GM23338 (cell line): ENCODE results near the gene CTXND2. TPM values are rescaled to one million over a fixed set of nuclear protein-coding genes. Genes with fewer than 3 reads are reported as not detected.

Experiments used
- ATAC-seq: fragments of 200-7000 bp; cut with Tn5 transposase; 3 replicates; pipeline ENCODE4 v1.9.1; 2020
- DNase-seq: peaks from one replicate; pipeline ENCODE4 v3.0.0-alpha.2; 2015; ENCODE audit warnings: low spot score
- H2AFZ ChIP-seq: fragments of 200-600 bp; sonication (generic); 2 replicates; pipeline ENCODE4 v1.8.0; 2016; ENCODE audit warnings: antibody characterized with exemption, mild to moderate bottlenecking, moderate library complexity
- H3F3A ChIP-seq: fragments of 200-600 bp; sonication (generic); replicated peaks from 2 replicates; pipeline ENCODE4 v1.8.0; 2017; ENCODE audit warnings: antibody characterized with exemption, mixed run types, low read depth
- H3K27ac ChIP-seq: fragments of 200-600 bp; sonication (generic); 2 replicates; pipeline ENCODE4 v1.6.1; 2016; ENCODE audit warnings: low read depth
- H3K27me3 ChIP-seq: fragments of 200-600 bp; sonication (generic); 2 replicates; pipeline ENCODE4 v1.8.0; 2016; ENCODE audit warnings: mild to moderate bottlenecking, mixed run types, moderate library complexity; ENCODE audit not compliant: insufficient read depth
- H3K36me3 ChIP-seq: fragments of 200-600 bp; sonication (generic); 2 replicates; pipeline ENCODE4 v1.8.0; 2016; ENCODE audit warnings: mild to moderate bottlenecking; ENCODE audit not compliant: insufficient read depth
- H3K4me1 ChIP-seq: fragments of 200-600 bp; sonication (generic); 2 replicates; pipeline ENCODE4 v1.8.0; 2016; ENCODE audit warnings: mild to moderate bottlenecking, moderate library complexity; ENCODE audit not compliant: insufficient read depth
- H3K4me2 ChIP-seq: fragments of 200-600 bp; sonication (generic); 2 replicates; pipeline ENCODE4 v1.7.1; 2017; ENCODE audit warnings: mixed run types
- H3K4me3 ChIP-seq: fragments of 200-600 bp; sonication (generic); 2 replicates; pipeline ENCODE4 v1.6.1; 2016; ENCODE audit warnings: mixed run types
- H3K79me2 ChIP-seq: fragments of 200-600 bp; sonication (generic); replicated peaks from 2 replicates; pipeline ENCODE4 v1.8.0; 2017; ENCODE audit warnings: mild to moderate bottlenecking; ENCODE audit not compliant: insufficient read depth
- H3K9me2 ChIP-seq: fragments of 200-600 bp; sonication (generic); 2 replicates; pipeline ENCODE4 v1.8.0; 2017; ENCODE audit not compliant: insufficient read depth
- H4K20me1 ChIP-seq: fragments of 200-600 bp; sonication (generic); replicated peaks from 2 replicates; pipeline ENCODE4 v1.8.0; 2017; ENCODE audit warnings: mild to moderate bottlenecking; ENCODE audit not compliant: insufficient read depth
- H3K27ac Mint-ChIP-seq: 2 replicates; pipeline ENCODE4 v1.8.0; 2020; ENCODE audit warnings: inconsistent platforms, mild to moderate bottlenecking, moderate library complexity, mixed read lengths
- H3K27me3 Mint-ChIP-seq: 3 replicates; pipeline ENCODE4 v1.8.0; 2022; ENCODE audit warnings: low read depth, mild to moderate bottlenecking, moderate library complexity, mixed read lengths, inconsistent platforms; ENCODE audit not compliant: insufficient read depth, poor library complexity
- H3K36me3 Mint-ChIP-seq: 3 replicates; pipeline ENCODE4 v1.8.0; 2021; ENCODE audit warnings: low read depth, mild to moderate bottlenecking, inconsistent platforms, moderate library complexity, mixed read lengths
- H3K4me1 Mint-ChIP-seq: 3 replicates; pipeline ENCODE4 v1.8.0; 2020; ENCODE audit warnings: mild to moderate bottlenecking, inconsistent platforms, mixed read lengths
- H3K4me3 Mint-ChIP-seq: 3 replicates; pipeline ENCODE4 v1.8.0; 2021; ENCODE audit warnings: moderate library complexity, mild to moderate bottlenecking, inconsistent platforms, mixed read lengths
- H3K9me3 Mint-ChIP-seq: 3 replicates; pipeline ENCODE4 v1.8.0; 2020; ENCODE audit warnings: moderate library complexity, mild to moderate bottlenecking, inconsistent platforms, mixed read lengths
- CREB1 ChIP-seq: fragments of 250-450 bp; sonication (Bioruptor Pico); IDR thresholded peaks from 2 replicates; pipeline ENCODE4 v1.5.0; 2020; ENCODE audit warnings: low read depth, mild to moderate bottlenecking, moderate library complexity
- EZH2 ChIP-seq: fragments of 200-600 bp; sonication (generic); IDR thresholded peaks from one replicate; pipeline ENCODE4 v1.8.0; 2017; ENCODE audit warnings: antibody characterized with exemption, mild to moderate bottlenecking, low read depth; ENCODE audit not compliant: unreplicated experiment
- EZH2phosphoT487 ChIP-seq: fragments of 200-600 bp; sonication (generic); IDR thresholded peaks from one replicate; pipeline ENCODE4 v1.8.1; 2018; ENCODE audit warnings: antibody characterized with exemption; ENCODE audit not compliant: unreplicated experiment
- JUNB ChIP-seq: IDR thresholded peaks from one replicate; pipeline ENCODE4 v1.6.1; 2016; ENCODE audit warnings: antibody characterized with exemption; ENCODE audit not compliant: unreplicated experiment
- NANOG ChIP-seq: IDR thresholded peaks from 2 replicates; pipeline ENCODE4 v1.6.1; 2016; ENCODE audit warnings: antibody characterized with exemption, borderline replicate concordance
- POLR2AphosphoS5 ChIP-seq: IDR thresholded peaks from 2 replicates; pipeline ENCODE4 v1.6.1; 2016; ENCODE audit warnings: antibody characterized with exemption, low read depth
- STAT1 ChIP-seq: IDR thresholded peaks from one replicate; pipeline ENCODE4 v1.6.1; 2016; ENCODE audit warnings: antibody characterized with exemption; ENCODE audit not compliant: unreplicated experiment
- ZNF114 ChIP-seq: fragments of 250-450 bp; sonication (Bioruptor Pico); IDR thresholded peaks from 2 replicates; pipeline ENCODE4 v1.5.0; 2020; ENCODE audit warnings: mild to moderate bottlenecking, moderate library complexity
- ZNF331 ChIP-seq: fragments of 250-450 bp; sonication (Bioruptor Pico); IDR thresholded peaks from 2 replicates; pipeline ENCODE4 v1.5.0; 2020; ENCODE audit warnings: low read depth, mild to moderate bottlenecking, moderate library complexity
- polyA plus RNA-seq: library from polyadenylated mRNA; unstranded; fragments of >200 nt; fragmentation: Nextera tagmentation; extraction: Ambion mirVana; gene quantifications from 2 replicates; pipeline ENCODE4 v1.2.1, GENCODE V29; 2016
- total RNA-seq: library from RNA; depleted of rRNA; stranded (reverse); fragments of >200 nt; shearing (Covaris generic); gene quantifications from 2 replicates; pipeline ENCODE4 v1.2.3, GENCODE V29; 2014
- TF ChIP-seq, protein P1 (sequence below), 2 experiments: fragments of 200-600 bp in 1 of 2; sonication (generic) in 1 of 2; conservative IDR thresholded peaks; 2 replicates each; pipeline versions ENCODE4 v1.5.1 to v1.6.1; 2016 to 2017; ENCODE audit warnings: antibody characterized with exemption in 2 of 2, low read depth in 2 of 2, mild to moderate bottlenecking in 2 of 2, moderate library complexity in 1 of 2
- TF ChIP-seq, protein P2 (sequence below): fragments of 250-450 bp; sonication (Bioruptor Pico); IDR thresholded peaks from 2 replicates; pipeline ENCODE4 v1.5.0; 2020; ENCODE audit warnings: mild to moderate bottlenecking, moderate library complexity
- TF ChIP-seq, protein P3 (sequence below): IDR thresholded peaks from 2 replicates; pipeline ENCODE4 v1.6.1; 2016; ENCODE audit warnings: antibody characterized with exemption
- TF ChIP-seq, protein P4 (sequence below): IDR thresholded peaks from one replicate; pipeline ENCODE4 v1.6.1; 2018; ENCODE audit warnings: antibody characterized with exemption; ENCODE audit not compliant: unreplicated experiment

The CTXND2 gene
- total and polyA plus RNA-seq, 2 experiments from 2014 or later: not detected

DNA sequence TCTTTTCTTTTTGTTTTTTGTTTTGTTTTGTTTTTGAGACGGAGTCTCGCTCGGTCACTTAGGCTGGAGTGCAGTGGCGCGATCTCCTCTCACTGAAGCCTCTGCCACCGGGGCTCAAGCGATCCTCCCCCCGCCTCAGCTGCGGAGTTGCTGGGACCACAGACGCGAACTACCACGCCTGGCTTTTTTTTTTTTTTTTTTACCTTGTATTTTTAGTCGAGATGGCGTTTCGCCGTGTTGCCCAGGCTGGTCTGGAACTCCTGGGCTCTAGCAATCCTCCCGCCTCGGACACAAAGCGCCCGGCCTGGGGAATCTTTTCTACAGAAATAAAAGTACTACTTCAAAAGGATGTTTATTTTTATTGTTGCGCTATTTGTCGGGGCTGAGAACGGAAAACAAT lies 38.1 kb downstream of the CTXND2 start:
- no peaks in the 10 kb centered on the region for H3K27me3 ChIP-seq
- peaks cover 36% of the 10 kb centered on the region for H3K36me3 Mint-ChIP-seq
- H3F3A ChIP-seq: peaks cover 7% of the 10 kb centered on the region; the same call in 1 of the 2 replicates
- ATAC-seq (peak; percentile 8), DNase-seq (peak; percentile 36)
- H3K4me1 ChIP-seq: peaks cover 10% of the 10 kb centered on the region; the same call in 1 of the 2 replicates
- H2AFZ ChIP-seq: peak overlapping the region; percentile 54; the same call in 1 of the 2 replicates
- peak overlapping the region; percentile 76 for H3K4me3 ChIP-seq
- peaks cover 27% of the 10 kb centered on the region for H3K36me3 ChIP-seq
- H3K9me3 Mint-ChIP-seq: no peaks in the 10 kb centered on the region
- no peak for TF ChIP-seq NANOG
- no peak for TF ChIP-seq ZNF331 (CRISPR knock-in tag)
- TF ChIP-seq ZNF114: no peak
- TF ChIP-seq, protein P1, sequence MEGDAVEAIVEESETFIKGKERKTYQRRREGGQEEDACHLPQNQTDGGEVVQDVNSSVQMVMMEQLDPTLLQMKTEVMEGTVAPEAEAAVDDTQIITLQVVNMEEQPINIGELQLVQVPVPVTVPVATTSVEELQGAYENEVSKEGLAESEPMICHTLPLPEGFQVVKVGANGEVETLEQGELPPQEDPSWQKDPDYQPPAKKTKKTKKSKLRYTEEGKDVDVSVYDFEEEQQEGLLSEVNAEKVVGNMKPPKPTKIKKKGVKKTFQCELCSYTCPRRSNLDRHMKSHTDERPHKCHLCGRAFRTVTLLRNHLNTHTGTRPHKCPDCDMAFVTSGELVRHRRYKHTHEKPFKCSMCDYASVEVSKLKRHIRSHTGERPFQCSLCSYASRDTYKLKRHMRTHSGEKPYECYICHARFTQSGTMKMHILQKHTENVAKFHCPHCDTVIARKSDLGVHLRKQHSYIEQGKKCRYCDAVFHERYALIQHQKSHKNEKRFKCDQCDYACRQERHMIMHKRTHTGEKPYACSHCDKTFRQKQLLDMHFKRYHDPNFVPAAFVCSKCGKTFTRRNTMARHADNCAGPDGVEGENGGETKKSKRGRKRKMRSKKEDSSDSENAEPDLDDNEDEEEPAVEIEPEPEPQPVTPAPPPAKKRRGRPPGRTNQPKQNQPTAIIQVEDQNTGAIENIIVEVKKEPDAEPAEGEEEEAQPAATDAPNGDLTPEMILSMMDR (conservative IDR thresholded peaks at IDR 0.05; ENCODE audit: low read depth in 2 of 2): no peak
- TF ChIP-seq CREB1: no peak
- no peak for TF ChIP-seq EZH2
- TF ChIP-seq JUNB: no peak
- TF ChIP-seq, protein P2, sequence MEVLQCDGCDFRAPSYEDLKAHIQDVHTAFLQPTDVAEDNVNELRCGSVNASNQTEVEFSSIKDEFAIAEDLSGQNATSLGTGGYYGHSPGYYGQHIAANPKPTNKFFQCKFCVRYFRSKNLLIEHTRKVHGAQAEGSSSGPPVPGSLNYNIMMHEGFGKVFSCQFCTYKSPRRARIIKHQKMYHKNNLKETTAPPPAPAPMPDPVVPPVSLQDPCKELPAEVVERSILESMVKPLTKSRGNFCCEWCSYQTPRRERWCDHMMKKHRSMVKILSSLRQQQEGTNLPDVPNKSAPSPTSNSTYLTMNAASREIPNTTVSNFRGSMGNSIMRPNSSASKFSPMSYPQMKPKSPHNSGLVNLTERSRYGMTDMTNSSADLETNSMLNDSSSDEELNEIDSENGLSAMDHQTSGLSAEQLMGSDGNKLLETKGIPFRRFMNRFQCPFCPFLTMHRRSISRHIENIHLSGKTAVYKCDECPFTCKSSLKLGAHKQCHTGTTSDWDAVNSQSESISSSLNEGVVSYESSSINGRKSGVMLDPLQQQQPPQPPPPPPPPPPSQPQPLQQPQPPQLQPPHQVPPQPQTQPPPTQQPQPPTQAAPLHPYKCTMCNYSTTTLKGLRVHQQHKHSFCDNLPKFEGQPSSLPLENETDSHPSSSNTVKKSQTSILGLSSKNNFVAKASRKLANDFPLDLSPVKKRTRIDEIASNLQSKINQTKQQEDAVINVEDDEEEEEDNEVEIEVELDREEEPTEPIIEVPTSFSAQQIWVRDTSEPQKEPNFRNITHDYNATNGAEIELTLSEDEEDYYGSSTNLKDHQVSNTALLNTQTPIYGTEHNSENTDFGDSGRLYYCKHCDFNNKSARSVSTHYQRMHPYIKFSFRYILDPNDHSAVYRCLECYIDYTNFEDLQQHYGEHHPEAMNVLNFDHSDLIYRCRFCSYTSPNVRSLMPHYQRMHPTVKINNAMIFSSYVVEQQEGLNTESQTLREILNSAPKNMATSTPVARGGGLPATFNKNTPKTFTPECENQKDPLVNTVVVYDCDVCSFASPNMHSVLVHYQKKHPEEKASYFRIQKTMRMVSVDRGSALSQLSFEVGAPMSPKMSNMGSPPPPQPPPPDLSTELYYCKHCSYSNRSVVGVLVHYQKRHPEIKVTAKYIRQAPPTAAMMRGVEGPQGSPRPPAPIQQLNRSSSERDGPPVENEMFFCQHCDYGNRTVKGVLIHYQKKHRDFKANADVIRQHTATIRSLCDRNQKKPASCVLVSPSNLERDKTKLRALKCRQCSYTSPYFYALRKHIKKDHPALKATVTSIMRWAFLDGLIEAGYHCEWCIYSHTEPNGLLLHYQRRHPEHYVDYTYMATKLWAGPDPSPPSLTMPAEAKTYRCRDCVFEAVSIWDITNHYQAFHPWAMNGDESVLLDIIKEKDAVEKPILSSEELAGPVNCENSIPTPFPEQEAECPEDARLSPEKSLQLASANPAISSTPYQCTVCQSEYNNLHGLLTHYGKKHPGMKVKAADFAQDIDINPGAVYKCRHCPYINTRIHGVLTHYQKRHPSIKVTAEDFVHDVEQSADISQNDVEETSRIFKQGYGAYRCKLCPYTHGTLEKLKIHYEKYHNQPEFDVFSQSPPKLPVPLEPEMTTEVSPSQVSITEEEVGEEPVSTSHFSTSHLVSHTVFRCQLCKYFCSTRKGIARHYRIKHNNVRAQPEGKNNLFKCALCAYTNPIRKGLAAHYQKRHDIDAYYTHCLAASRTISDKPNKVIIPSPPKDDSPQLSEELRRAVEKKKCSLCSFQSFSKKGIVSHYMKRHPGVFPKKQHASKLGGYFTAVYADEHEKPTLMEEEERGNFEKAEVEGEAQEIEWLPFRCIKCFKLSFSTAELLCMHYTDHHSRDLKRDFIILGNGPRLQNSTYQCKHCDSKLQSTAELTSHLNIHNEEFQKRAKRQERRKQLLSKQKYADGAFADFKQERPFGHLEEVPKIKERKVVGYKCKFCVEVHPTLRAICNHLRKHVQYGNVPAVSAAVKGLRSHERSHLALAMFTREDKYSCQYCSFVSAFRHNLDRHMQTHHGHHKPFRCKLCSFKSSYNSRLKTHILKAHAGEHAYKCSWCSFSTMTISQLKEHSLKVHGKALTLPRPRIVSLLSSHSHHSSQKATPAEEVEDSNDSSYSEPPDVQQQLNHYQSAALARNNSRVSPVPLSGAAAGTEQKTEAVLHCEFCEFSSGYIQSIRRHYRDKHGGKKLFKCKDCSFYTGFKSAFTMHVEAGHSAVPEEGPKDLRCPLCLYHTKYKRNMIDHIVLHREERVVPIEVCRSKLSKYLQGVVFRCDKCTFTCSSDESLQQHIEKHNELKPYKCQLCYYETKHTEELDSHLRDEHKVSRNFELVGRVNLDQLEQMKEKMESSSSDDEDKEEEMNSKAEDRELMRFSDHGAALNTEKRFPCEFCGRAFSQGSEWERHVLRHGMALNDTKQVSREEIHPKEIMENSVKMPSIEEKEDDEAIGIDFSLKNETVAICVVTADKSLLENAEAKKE (CRISPR knock-in tag): no peak
- TF ChIP-seq POLR2AphosphoS5: no peak
- TF ChIP-seq STAT1: no peak
- no peak for TF ChIP-seq EZH2phosphoT487
- TF ChIP-seq, protein P3, sequence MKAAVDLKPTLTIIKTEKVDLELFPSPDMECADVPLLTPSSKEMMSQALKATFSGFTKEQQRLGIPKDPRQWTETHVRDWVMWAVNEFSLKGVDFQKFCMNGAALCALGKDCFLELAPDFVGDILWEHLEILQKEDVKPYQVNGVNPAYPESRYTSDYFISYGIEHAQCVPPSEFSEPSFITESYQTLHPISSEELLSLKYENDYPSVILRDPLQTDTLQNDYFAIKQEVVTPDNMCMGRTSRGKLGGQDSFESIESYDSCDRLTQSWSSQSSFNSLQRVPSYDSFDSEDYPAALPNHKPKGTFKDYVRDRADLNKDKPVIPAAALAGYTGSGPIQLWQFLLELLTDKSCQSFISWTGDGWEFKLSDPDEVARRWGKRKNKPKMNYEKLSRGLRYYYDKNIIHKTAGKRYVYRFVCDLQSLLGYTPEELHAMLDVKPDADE: no peak
- TF ChIP-seq, protein P4, sequence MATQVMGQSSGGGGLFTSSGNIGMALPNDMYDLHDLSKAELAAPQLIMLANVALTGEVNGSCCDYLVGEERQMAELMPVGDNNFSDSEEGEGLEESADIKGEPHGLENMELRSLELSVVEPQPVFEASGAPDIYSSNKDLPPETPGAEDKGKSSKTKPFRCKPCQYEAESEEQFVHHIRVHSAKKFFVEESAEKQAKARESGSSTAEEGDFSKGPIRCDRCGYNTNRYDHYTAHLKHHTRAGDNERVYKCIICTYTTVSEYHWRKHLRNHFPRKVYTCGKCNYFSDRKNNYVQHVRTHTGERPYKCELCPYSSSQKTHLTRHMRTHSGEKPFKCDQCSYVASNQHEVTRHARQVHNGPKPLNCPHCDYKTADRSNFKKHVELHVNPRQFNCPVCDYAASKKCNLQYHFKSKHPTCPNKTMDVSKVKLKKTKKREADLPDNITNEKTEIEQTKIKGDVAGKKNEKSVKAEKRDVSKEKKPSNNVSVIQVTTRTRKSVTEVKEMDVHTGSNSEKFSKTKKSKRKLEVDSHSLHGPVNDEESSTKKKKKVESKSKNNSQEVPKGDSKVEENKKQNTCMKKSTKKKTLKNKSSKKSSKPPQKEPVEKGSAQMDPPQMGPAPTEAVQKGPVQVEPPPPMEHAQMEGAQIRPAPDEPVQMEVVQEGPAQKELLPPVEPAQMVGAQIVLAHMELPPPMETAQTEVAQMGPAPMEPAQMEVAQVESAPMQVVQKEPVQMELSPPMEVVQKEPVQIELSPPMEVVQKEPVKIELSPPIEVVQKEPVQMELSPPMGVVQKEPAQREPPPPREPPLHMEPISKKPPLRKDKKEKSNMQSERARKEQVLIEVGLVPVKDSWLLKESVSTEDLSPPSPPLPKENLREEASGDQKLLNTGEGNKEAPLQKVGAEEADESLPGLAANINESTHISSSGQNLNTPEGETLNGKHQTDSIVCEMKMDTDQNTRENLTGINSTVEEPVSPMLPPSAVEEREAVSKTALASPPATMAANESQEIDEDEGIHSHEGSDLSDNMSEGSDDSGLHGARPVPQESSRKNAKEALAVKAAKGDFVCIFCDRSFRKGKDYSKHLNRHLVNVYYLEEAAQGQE: no peak
- H3K27ac ChIP-seq: peak overlapping the region; percentile 26
- peaks cover 22% of the 10 kb centered on the region for H3K79me2 ChIP-seq
- H4K20me1 ChIP-seq: no peaks in the 10 kb centered on the region
- H3K27me3 Mint-ChIP-seq: peaks cover 5% of the 10 kb centered on the region
- peak overlapping the region; percentile 95; the same call in 2 of the 3 replicates for H3K4me3 Mint-ChIP-seq
- H3K4me2 ChIP-seq: peak overlapping the region; percentile 73
- peaks cover 10% of the 10 kb centered on the region for H3K4me1 Mint-ChIP-seq
- H3K27ac Mint-ChIP-seq: peak overlapping the region; percentile 78; the same call in 1 of the 2 replicates
- H3K9me2 ChIP-seq: no peaks in the 10 kb centered on the region
